GM12878 (cell line): ENCODE results near the gene OR52N2. TPM values are rescaled to one million over a fixed set of nuclear protein-coding genes. Genes with fewer than 3 reads are reported as not detected.

Experiments used
- ATAC-seq: fragments of 200-7000 bp; cut with Tn5 transposase; 3 replicates; pipeline ENCODE4 v1.9.1; 2020; ENCODE audit warnings: mild to moderate bottlenecking, moderate library complexity
- BruUV-seq: library from RNA; stranded (reverse); fragments of 400-500 nt; replicated peaks from 2 replicates; lab custom pipeline; 2021; lab: Mats Ljungman, UMichigan
- CTCF ChIA-PET: fragments of 300-600 bp; sonication (Branson Sonifier 250); formaldehyde crosslinking; extraction: SDS; loops from one replicate; lab custom pipeline; 2021; ENCODE audit warnings: inconsistent platforms; lab: Yijun Ruan, JAX
- POLR2A ChIA-PET: fragments of 350-600 bp; formaldehyde crosslinking; extraction: SDS; loops from one replicate; lab custom pipeline; 2021; ENCODE audit warnings: inconsistent platforms; lab: Charles Lee
- RAD21 ChIA-PET: fragments of 300-600 bp; sonication (Branson Sonifier 250); formaldehyde crosslinking; loops from one replicate; lab custom pipeline; 2023; ENCODE audit warnings: antibody characterized with exemption; ENCODE audit not compliant: unreplicated experiment; lab: Charles Lee
- SMC1A ChIA-PET: fragments of 300-600 bp; sonication (Branson Sonifier 250); formaldehyde crosslinking; loops from one replicate; lab custom pipeline; 2023; ENCODE audit not compliant: unreplicated experiment, uncharacterized antibody; lab: Charles Lee
- DNase-seq: peaks from one replicate; pipeline ENCODE4 v3.0.0-alpha.2; 2011; ENCODE audit warnings: low read depth, low spot score
- FAIRE-seq: peaks from 3 replicates; lab custom pipeline; 2011; peaks lifted over from hg19 to GRCh38; lab: Jason Lieb, UNC
- H2AFZ ChIP-seq: 2 replicates; pipeline ENCODE4 v1.6.0; 2011; ENCODE audit warnings: low read depth, low read length, control low read depth; ENCODE audit not compliant: control insufficient read depth
- H3K27ac ChIP-seq: 2 replicates; pipeline ENCODE4 v1.5.1; 2011; ENCODE audit warnings: control low read depth; ENCODE audit not compliant: control insufficient read depth, insufficient read depth
- H3K27me3 ChIP-seq, 2 experiments: replicated peaks in 1 of 2; 2 replicates each; pipeline versions ENCODE4 v1.6.0 to v1.6.1; 2011; ENCODE audit warnings: low read length in 1 of 2; ENCODE audit not compliant: control insufficient read depth in 2 of 2, insufficient read depth in 2 of 2
- H3K36me3 ChIP-seq, 2 experiments: 2 replicates each; pipeline ENCODE4 v1.5.1; 2011; ENCODE audit warnings: low read length in 1 of 2; ENCODE audit not compliant: control insufficient read depth in 2 of 2, insufficient read depth in 2 of 2
- H3K4me1 ChIP-seq: 2 replicates; pipeline ENCODE4 v1.6.1; 2011; ENCODE audit warnings: mild to moderate bottlenecking, low read length, moderate library complexity, mixed read lengths; ENCODE audit not compliant: control insufficient read depth, insufficient read depth
- H3K4me2 ChIP-seq: 2 replicates; pipeline ENCODE4 v1.6.0; 2011; ENCODE audit warnings: control low read depth; ENCODE audit not compliant: control insufficient read depth, insufficient read depth
- H3K4me3 ChIP-seq: fragments of 200-600 bp; sonication (generic); 2 replicates; pipeline ENCODE4 v1.5.1; 2016
- H3K79me2 ChIP-seq: 2 replicates; pipeline ENCODE4 v1.6.0; 2011; ENCODE audit warnings: low read length; ENCODE audit not compliant: control insufficient read depth, insufficient read depth
- H3K9ac ChIP-seq: 2 replicates; pipeline ENCODE4 v1.8.0; 2011; ENCODE audit warnings: low read length, control low read depth, mixed read lengths; ENCODE audit not compliant: control insufficient read depth, insufficient read depth
- H3K9me3 ChIP-seq: replicated peaks from 3 replicates; pipeline ENCODE4 v1.5.1; 2011; ENCODE audit warnings: mild to moderate bottlenecking, low read length; ENCODE audit not compliant: control insufficient read depth, insufficient read depth
- H4K20me1 ChIP-seq: 2 replicates; pipeline ENCODE4 v1.6.0; 2011; ENCODE audit not compliant: control insufficient read depth, insufficient read depth
- BACH1 ChIP-seq: fragments of 450-650 bp; IDR thresholded peaks from 2 replicates; pipeline ENCODE4 v1.6.1; 2017; ENCODE audit warnings: mild to moderate bottlenecking, borderline replicate concordance
- BRCA1 ChIP-seq: IDR thresholded peaks from 2 replicates; pipeline ENCODE4 v1.6.1; 2011; ENCODE audit warnings: low read depth, low read length, improper control_type of control experiment
- CBFB ChIP-seq: IDR thresholded peaks from 2 replicates; pipeline ENCODE4 v1.6.1; 2016; ENCODE audit warnings: antibody characterized with exemption, low read depth
- CBX3 ChIP-seq: fragments of 200-600 bp; sonication (generic); IDR thresholded peaks from 2 replicates; pipeline ENCODE4 v1.6.1; 2016; ENCODE audit warnings: low read depth, borderline replicate concordance
- CHD1 ChIP-seq: IDR thresholded peaks from 2 replicates; pipeline ENCODE4 v1.6.1; 2012; ENCODE audit warnings: low read depth, low read length, improper control_type of control experiment
- HCFC1 ChIP-seq: fragments of 150-350 bp; IDR thresholded peaks from 2 replicates; pipeline ENCODE4 v1.6.1; 2014; ENCODE audit warnings: low read length
- KDM1A ChIP-seq: fragments of 200-600 bp; sonication (generic); IDR thresholded peaks from 2 replicates; pipeline ENCODE4 v1.6.1; 2016; ENCODE audit warnings: borderline replicate concordance
- MYB ChIP-seq: fragments of 150-350 bp; IDR thresholded peaks from 2 replicates; pipeline ENCODE4 v1.6.1; 2014; ENCODE audit warnings: mild to moderate bottlenecking, low read depth, low read length, borderline replicate concordance
- NFIC ChIP-seq: IDR thresholded peaks from 2 replicates; pipeline ENCODE4 v1.6.1; 2012; ENCODE audit warnings: low read depth, mild to moderate bottlenecking, inconsistent platforms, low read length, moderate library complexity
- NFXL1 ChIP-seq: fragments of 450-650 bp; IDR thresholded peaks from 2 replicates; pipeline ENCODE4 v1.6.1; 2017; ENCODE audit warnings: antibody characterized with exemption, mild to moderate bottlenecking, borderline replicate concordance
- PML ChIP-seq: IDR thresholded peaks from 2 replicates; pipeline ENCODE4 v1.6.1; 2012; ENCODE audit warnings: low read length, inconsistent platforms
- RUNX3 ChIP-seq: IDR thresholded peaks from 2 replicates; pipeline ENCODE4 v1.6.1; 2012; ENCODE audit warnings: low read length, inconsistent platforms
- SIN3A ChIP-seq: IDR thresholded peaks from 2 replicates; pipeline ENCODE4 v1.6.1; 2012; ENCODE audit warnings: low read depth, low read length, improper control_type of control experiment
- SMAD5 ChIP-seq: IDR thresholded peaks from 2 replicates; pipeline ENCODE4 v1.6.1; 2016; ENCODE audit warnings: antibody characterized with exemption, low read depth
- SUZ12 ChIP-seq: fragments of 200-600 bp; sonication (generic); IDR thresholded peaks from one replicate; pipeline ENCODE4 v1.6.1; 2018; ENCODE audit warnings: antibody characterized with exemption, mild to moderate bottlenecking; ENCODE audit not compliant: unreplicated experiment
- in situ Hi-C: fragments of 300-500 bp; cut with MboI; formaldehyde crosslinking; loops from 9 replicates; pipeline ENCODE4 v1.14.3; 2018; ENCODE audit warnings: mixed read lengths
- intact Hi-C: fragments of 100-400 bp; cut with micrococcal nuclease; formaldehyde crosslinking; loops from one replicate; pipeline ENCODE4 v1.14.2; 2022; ENCODE audit not compliant: unreplicated experiment
- polyA plus RNA-seq, 11 experiments: library from polyadenylated mRNA; depleted of rRNA in 4 of 11; unstranded in 6 of 11; stranded (reverse) in 5 of 11; fragments of >200 nt; fragmentation: Nextera tagmentation in 4 of 11; fragmentation: Illumina TruSeq in 1 of 11; extraction: Ambion mirVana in 4 of 11; extraction: Trizol in 1 of 11; gene quantifications; 1 replicate in 1 of 11; 2 replicates in 10 of 11; pipeline versions ENCODE4 v1.2.1 to v1.2.3, GENCODE V29; 2011 to 2016; ENCODE audit warnings: inconsistent platforms in 2 of 11, missing spikeins in 2 of 11, low read depth in 1 of 11
- total RNA-seq, 4 experiments: library from RNA; depleted of rRNA in 3 of 4; stranded (reverse); fragments of >200 nt in 3 of 4; fragmentation: Illumina TruSeq in 1 of 4; extraction: Trizol in 1 of 4; gene quantifications; 2 replicates each; pipeline versions ENCODE4 v1.2.1 to v1.2.3, GENCODE V29; 2013 to 2021
- TF ChIP-seq, protein P1 (sequence below): fragments of 450-650 bp; IDR thresholded peaks from 2 replicates; pipeline ENCODE4 v1.6.1; 2017; ENCODE audit warnings: low read depth, mild to moderate bottlenecking, moderate library complexity
- TF ChIP-seq, protein P2 (sequence below): fragments of 450-650 bp; formaldehyde crosslinking; IDR thresholded peaks from 2 replicates; pipeline ENCODE4 v1.4.0; 2020; ENCODE audit warnings: mild to moderate bottlenecking, moderate library complexity

Gene OR52N2
- total and polyA plus RNA-seq, 10 of the 15 experiments (the other 5 are each of a cell fraction or from before 2014, with no cell fraction given) = 0.06 to 0.42 (median 0.24) TPM; not detected in 5

DNA sequence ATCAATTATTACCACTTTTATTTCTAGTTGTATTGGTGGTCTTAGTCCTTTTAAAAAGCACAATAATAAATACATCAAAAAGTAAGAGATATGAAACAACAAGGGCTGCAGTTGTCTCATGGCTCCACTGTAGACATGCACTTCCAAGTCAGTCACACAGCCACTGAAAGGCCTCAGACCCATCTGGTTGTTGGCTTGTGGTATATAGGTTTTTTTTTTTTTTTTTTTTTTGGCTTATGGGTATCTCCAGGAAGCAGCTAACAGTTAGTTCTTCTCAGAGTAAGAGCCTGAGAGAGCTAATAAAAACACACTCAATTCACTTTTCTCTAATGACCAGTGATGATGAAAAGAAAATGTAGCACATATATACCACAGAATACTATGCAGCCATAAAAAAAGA is 39.0 kb downstream of the OR52N2 start:
- no TSS peak for BruUV-seq
- H3K36me3 ChIP-seq = no peaks in the 10 kb centered on the region
- FAIRE-seq (no peak), ATAC-seq (no peak), DNase-seq (no peak)
- TF ChIP-seq NFXL1 (no peak), BACH1 (no peak), MYB (no peak), KDM1A (no peak), RUNX3 (no peak), SUZ12 (no peak), SIN3A (no peak), HCFC1 (no peak), CHD1 (no peak), CBX3 (no peak), CBFB (no peak), SMAD5 (no peak), PML (no peak), BRCA1 (no peak), NFIC (no peak)
- TF ChIP-seq, protein P1, sequence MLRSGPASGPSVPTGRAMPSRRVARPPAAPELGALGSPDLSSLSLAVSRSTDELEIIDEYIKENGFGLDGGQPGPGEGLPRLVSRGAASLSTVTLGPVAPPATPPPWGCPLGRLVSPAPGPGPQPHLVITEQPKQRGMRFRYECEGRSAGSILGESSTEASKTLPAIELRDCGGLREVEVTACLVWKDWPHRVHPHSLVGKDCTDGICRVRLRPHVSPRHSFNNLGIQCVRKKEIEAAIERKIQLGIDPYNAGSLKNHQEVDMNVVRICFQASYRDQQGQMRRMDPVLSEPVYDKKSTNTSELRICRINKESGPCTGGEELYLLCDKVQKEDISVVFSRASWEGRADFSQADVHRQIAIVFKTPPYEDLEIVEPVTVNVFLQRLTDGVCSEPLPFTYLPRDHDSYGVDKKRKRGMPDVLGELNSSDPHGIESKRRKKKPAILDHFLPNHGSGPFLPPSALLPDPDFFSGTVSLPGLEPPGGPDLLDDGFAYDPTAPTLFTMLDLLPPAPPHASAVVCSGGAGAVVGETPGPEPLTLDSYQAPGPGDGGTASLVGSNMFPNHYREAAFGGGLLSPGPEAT = no peak
- TF ChIP-seq, protein P2, sequence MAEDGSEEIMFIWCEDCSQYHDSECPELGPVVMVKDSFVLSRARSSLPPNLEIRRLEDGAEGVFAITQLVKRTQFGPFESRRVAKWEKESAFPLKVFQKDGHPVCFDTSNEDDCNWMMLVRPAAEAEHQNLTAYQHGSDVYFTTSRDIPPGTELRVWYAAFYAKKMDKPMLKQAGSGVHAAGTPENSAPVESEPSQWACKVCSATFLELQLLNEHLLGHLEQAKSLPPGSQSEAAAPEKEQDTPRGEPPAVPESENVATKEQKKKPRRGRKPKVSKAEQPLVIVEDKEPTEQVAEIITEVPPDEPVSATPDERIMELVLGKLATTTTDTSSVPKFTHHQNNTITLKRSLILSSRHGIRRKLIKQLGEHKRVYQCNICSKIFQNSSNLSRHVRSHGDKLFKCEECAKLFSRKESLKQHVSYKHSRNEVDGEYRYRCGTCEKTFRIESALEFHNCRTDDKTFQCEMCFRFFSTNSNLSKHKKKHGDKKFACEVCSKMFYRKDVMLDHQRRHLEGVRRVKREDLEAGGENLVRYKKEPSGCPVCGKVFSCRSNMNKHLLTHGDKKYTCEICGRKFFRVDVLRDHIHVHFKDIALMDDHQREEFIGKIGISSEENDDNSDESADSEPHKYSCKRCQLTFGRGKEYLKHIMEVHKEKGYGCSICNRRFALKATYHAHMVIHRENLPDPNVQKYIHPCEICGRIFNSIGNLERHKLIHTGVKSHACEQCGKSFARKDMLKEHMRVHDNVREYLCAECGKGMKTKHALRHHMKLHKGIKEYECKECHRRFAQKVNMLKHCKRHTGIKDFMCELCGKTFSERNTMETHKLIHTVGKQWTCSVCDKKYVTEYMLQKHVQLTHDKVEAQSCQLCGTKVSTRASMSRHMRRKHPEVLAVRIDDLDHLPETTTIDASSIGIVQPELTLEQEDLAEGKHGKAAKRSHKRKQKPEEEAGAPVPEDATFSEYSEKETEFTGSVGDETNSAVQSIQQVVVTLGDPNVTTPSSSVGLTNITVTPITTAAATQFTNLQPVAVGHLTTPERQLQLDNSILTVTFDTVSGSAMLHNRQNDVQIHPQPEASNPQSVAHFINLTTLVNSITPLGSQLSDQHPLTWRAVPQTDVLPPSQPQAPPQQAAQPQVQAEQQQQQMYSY (CRISPR knock-in tag) = no peak
- in situ Hi-C loops = no loop called here
- ChIA-PET SMC1A (no interaction called here), RAD21 (no interaction called here), POLR2A (no interaction called here), CTCF (no interaction called here)
- intact Hi-C loops = no loop called here
- no peaks in the 10 kb centered on the region for H3K79me2 ChIP-seq
- no peaks in the 10 kb centered on the region for H3K4me1 ChIP-seq
- H3K4me3 ChIP-seq = no peak overlapping the region
- no peak overlapping the region for H3K27ac ChIP-seq
- H3K9ac ChIP-seq = no peak overlapping the region
- H3K27me3 ChIP-seq = no peaks in the 10 kb centered on the region
- H4K20me1 ChIP-seq = no peaks in the 10 kb centered on the region
- no peak overlapping the region for H3K4me2 ChIP-seq
- no peaks in the 10 kb centered on the region for H3K9me3 ChIP-seq
- no peak overlapping the region for H2AFZ ChIP-seq
